Ishikawa (cell line): Measurements from ENCODE around the gene ABCB9.

Source experiments
- CEBPB ChIP-seq: IDR thresholded peaks from 2 replicates; pipeline ENCODE4 v1.6.1; 2012
- CREB1 ChIP-seq: IDR thresholded peaks from 2 replicates; pipeline ENCODE4 v1.6.1; 2012; ENCODE audit warnings: low read depth
- EGR1 ChIP-seq: IDR thresholded peaks from 2 replicates; pipeline ENCODE4 v1.6.1; 2012
- EP300 ChIP-seq: IDR thresholded peaks from 2 replicates; pipeline ENCODE4 v1.6.1; 2012; ENCODE audit warnings: borderline replicate concordance
- FOXM1 ChIP-seq: IDR thresholded peaks from 2 replicates; pipeline ENCODE4 v1.6.1; 2012; ENCODE audit warnings: low read depth, borderline replicate concordance
- MAX ChIP-seq: IDR thresholded peaks from 2 replicates; pipeline ENCODE4 v1.6.1; 2012
- NFIC ChIP-seq: IDR thresholded peaks from 2 replicates; pipeline ENCODE4 v1.6.1; 2012
- RAD21 ChIP-seq: IDR thresholded peaks from 2 replicates; pipeline ENCODE4 v1.6.1; 2012; ENCODE audit warnings: low read depth
- REST ChIP-seq: IDR thresholded peaks from 2 replicates; pipeline ENCODE4 v1.6.1; 2012; ENCODE audit warnings: low read depth, mild to moderate bottlenecking
- TAF1 ChIP-seq: IDR thresholded peaks from 2 replicates; pipeline ENCODE4 v1.6.1; 2012; ENCODE audit warnings: low read depth, mild to moderate bottlenecking
- TCF12 ChIP-seq: IDR thresholded peaks from 2 replicates; pipeline ENCODE4 v1.6.1; 2012; ENCODE audit warnings: low read depth
- TEAD4 ChIP-seq: IDR thresholded peaks from 2 replicates; pipeline ENCODE4 v1.6.1; 2012
- USF1 ChIP-seq: IDR thresholded peaks from 2 replicates; pipeline ENCODE4 v1.6.1; 2012
- YY1 ChIP-seq: IDR thresholded peaks from 2 replicates; pipeline ENCODE4 v1.6.1; 2012; ENCODE audit warnings: low read depth
- ZBTB7A ChIP-seq: IDR thresholded peaks from 2 replicates; pipeline ENCODE4 v1.6.1; 2012; ENCODE audit warnings: low read depth

The ABCB9 gene

GRCh38 chr12:122951979-122952892 is 14.0 kb downstream of the ABCB9 start:
- TF ChIP-seq RAD21: peak; percentile 97
- no peak for TF ChIP-seq USF1

GRCh38 chr12:122951406-122951805 is 14.9 kb downstream of the ABCB9 start:
- TF ChIP-seq CEBPB (no peak), MAX (peak; percentile 42; the same call in 1 of the 2 replicates), NFIC (no peak), EGR1 (no peak)

- TF ChIP-seq REST (no peak), USF1 (no peak), TEAD4 (no peak), EP300 (no peak), NFIC (no peak), MAX (no peak), TAF1 (no peak), CEBPB (no peak), YY1 (no peak), EGR1 (no peak), CREB1 (no peak), FOXM1 (no peak), TCF12 (no peak)
Measured at GRCh38 chr12:122949816-122950675, 16.2 kb downstream of the ABCB9 start.

- TF ChIP-seq REST (no peak), EP300 (no peak), TCF12 (no peak), CREB1 (no peak), EGR1 (no peak), USF1 (no peak), YY1 (no peak), RAD21 (no peak), FOXM1 (no peak), TEAD4 (no peak), NFIC (no peak), MAX (no peak), CEBPB (no peak), ZBTB7A (no peak), TAF1 (no peak)
Measured at GRCh38 chr12:122949405-122949804, 16.9 kb downstream of the ABCB9 start.

- TF ChIP-seq YY1 (no peak), REST (no peak), TCF12 (no peak), TEAD4 (no peak), CEBPB (no peak), FOXM1 (no peak), MAX (no peak), EGR1 (no peak), EP300 (no peak), NFIC (no peak), USF1 (no peak), CREB1 (no peak), TAF1 (no peak), ZBTB7A (no peak), RAD21 (no peak)
Measured at GRCh38 chr12:122948605-122949004, 17.7 kb downstream of the ABCB9 start.
